ENCODE measurements around the gene NCOA3.
"Not testable (repeated sequence)": the region's sequence is repeated elsewhere in the genome, so short reads cannot be mapped to it uniquely, and the experiment has no call there.

The NCOA3 gene

DNA sequence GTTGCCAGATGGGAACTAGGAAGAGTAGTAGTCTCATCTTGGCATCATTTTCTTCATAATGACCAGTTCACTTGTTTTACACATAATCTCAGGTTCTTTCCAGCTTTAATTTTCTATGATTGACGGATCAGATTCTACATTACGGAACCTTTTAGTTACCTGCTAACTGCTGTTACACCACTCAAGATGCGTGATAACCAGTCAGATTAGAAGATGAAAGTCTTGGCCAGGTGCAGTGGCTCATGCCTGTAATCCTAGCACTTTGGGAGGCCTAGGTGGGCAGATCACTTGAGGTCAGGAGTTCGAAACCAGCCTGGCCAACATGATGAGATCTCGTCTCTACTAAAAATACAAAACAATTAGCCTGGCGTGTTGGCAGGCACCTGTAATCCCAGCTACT lies 92.5 kb downstream of the NCOA3 start:
- H4K8ac ChIP-seq (ENCODE audit: low read depth, low read length): no peak overlapping the region

DNA sequence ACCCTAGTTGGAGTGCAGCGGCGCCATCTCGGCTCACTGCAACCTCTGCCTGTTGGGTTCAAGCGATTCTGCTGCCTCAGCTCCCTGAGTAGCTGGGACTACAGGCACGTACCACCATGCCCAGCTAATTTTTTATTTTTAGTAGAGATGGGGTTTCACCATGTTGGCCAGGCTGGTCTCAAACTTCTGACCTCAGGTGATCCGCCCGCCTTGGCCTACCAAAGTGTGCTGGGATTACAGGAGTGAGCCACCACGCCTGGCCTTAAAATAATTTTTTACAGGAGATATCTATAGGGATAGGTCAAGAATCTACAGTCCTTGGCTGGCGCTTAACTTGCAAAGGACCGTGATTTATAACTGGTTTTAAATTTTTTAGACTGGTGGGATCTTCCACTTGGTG lies 93.5 kb downstream of the NCOA3 start:
- not testable (repeated sequence) for H3K18ac ChIP-seq (ENCODE audit: low read length); H3K27me3 ChIP-seq (ENCODE audit: insufficient read depth, low read length, poor library complexity); H2AK5ac ChIP-seq (ENCODE audit: low read length); H3K23ac ChIP-seq (ENCODE audit: low read length); H3K9ac ChIP-seq (ENCODE audit: low read length); H3K4ac ChIP-seq (ENCODE audit: low read depth, low read length); H4K8ac ChIP-seq (ENCODE audit: low read depth, low read length); H3K79me2 ChIP-seq (ENCODE audit: control insufficient read depth, insufficient read depth, low read length); H2BK15ac ChIP-seq (replicated peaks; ENCODE audit: low read depth); H2BK5ac ChIP-seq (ENCODE audit: low read length); DNase-seq; H3K79me1 ChIP-seq (ENCODE audit: low read length); H3K4me1 ChIP-seq (ENCODE audit: control insufficient read depth, low read depth, low read length); H3K4me3 ChIP-seq (ENCODE audit: low read length); H3K4me2 ChIP-seq (ENCODE audit: low read length); H3K56ac ChIP-seq (ENCODE audit: low read length); H3K36me3 ChIP-seq (ENCODE audit: control insufficient read depth, insufficient read depth, low read length); H2BK120ac ChIP-seq (ENCODE audit: low read depth, low read length); H3K27ac ChIP-seq (ENCODE audit: low read depth, low read length); H4K5ac ChIP-seq (ENCODE audit: low read length)
- WGBS (ENCODE audit: extremely low coverage, insufficient coverage, low lambda C conversion rate): no CpG with 5 or more reads among the region's 10 CpGs

More for the DNA sequence above, 92.5 kb downstream of the NCOA3 start:
- Histone ChIP-seq H4K5ac (ENCODE audit: low read length) (no peak overlapping the region), H2BK120ac (ENCODE audit: low read depth, low read length) (no peak overlapping the region), H3K4me2 (ENCODE audit: low read length) (no peak overlapping the region), H3K9ac (ENCODE audit: low read length) (no peak overlapping the region), H2AK5ac (ENCODE audit: low read length) (no peak overlapping the region), H3K36me3 (ENCODE audit: control insufficient read depth, insufficient read depth, low read length) (no peaks in the 10 kb centered on the region), H3K56ac (ENCODE audit: low read length) (no peak overlapping the region), H3K79me2 (ENCODE audit: control insufficient read depth, insufficient read depth, low read length) (no peaks in the 10 kb centered on the region), H3K27ac (ENCODE audit: low read depth, low read length) (no peak overlapping the region), H2BK15ac (replicated peaks; ENCODE audit: low read depth) (no peak overlapping the region), H3K23ac (ENCODE audit: low read length) (no peak overlapping the region), H3K4ac (ENCODE audit: low read depth, low read length) (no peak overlapping the region), H3K4me1 (ENCODE audit: control insufficient read depth, low read depth, low read length) (no peaks in the 10 kb centered on the region), H3K4me3 (ENCODE audit: low read length) (no peak overlapping the region), H3K79me1 (ENCODE audit: low read length) (no peaks in the 10 kb centered on the region), H3K27me3 (ENCODE audit: insufficient read depth, low read length, poor library complexity) (no peaks in the 10 kb centered on the region), H2BK5ac (ENCODE audit: low read length) (no peak overlapping the region), H3K18ac (ENCODE audit: low read length) (no peak overlapping the region)
- no peak for DNase-seq
- WGBS (ENCODE audit: extremely low coverage, insufficient coverage, low lambda C conversion rate): no CpG with 5 or more reads among the region's 6 CpGs

DNA sequence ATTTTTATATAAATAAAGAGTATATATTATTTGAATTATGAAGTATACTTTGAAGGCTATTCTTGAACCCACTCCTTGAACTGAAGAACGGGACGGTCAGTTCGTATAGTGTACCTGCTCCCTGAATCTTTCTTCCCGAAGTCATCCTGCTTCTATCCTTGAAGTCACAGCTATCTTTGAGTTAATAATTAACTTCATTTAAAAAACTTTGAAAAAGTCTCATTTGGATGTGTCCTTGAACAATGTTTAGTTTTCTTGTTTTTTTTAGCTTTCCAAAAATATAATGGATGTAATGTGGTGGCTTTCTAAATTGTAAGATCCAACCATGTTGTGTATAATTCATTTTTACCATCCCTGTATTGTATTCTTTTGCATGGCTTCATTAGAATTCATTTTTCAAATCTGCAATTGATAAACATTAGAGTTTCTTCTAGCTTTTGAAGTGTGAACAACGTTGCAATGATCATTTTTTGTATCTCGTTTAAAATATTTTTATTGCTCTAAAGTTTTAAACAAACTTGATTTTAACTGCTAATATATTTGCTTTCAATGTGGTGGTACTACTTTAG lies 94.4 kb downstream of the NCOA3 start:
- no peak overlapping the region for H4K8ac ChIP-seq (ENCODE audit: low read depth, low read length)
- H2BK5ac ChIP-seq (ENCODE audit: low read length): no peak overlapping the region
- H3K4me1 ChIP-seq (ENCODE audit: control insufficient read depth, low read depth, low read length): no peaks in the 10 kb centered on the region
- no peak overlapping the region for H3K27ac ChIP-seq (ENCODE audit: low read depth, low read length)
- DNase-seq: no peak
- H3K36me3 ChIP-seq (ENCODE audit: control insufficient read depth, insufficient read depth, low read length): no peaks in the 10 kb centered on the region
- no peak overlapping the region for H3K4me2 ChIP-seq (ENCODE audit: low read length)
- H3K79me2 ChIP-seq (ENCODE audit: control insufficient read depth, insufficient read depth, low read length): no peaks in the 10 kb centered on the region
- no peak overlapping the region for H3K4me3 ChIP-seq (ENCODE audit: low read length)
- H3K9ac ChIP-seq (ENCODE audit: low read length): no peak overlapping the region
- no peak overlapping the region for H3K23ac ChIP-seq (ENCODE audit: low read length)
- no peak overlapping the region for H3K56ac ChIP-seq (ENCODE audit: low read length)
- H3K27me3 ChIP-seq (ENCODE audit: insufficient read depth, low read length, poor library complexity): no peaks in the 10 kb centered on the region
- no CpG with 5 or more reads among the region's 6 CpGs for WGBS (ENCODE audit: extremely low coverage, insufficient coverage, low lambda C conversion rate)
- H2AK5ac ChIP-seq (ENCODE audit: low read length): no peak overlapping the region
- H3K79me1 ChIP-seq (ENCODE audit: low read length): no peaks in the 10 kb centered on the region
- H2BK120ac ChIP-seq (ENCODE audit: low read depth, low read length): no peak overlapping the region
- no peak overlapping the region for H2BK15ac ChIP-seq (replicated peaks; ENCODE audit: low read depth)
- H3K4ac ChIP-seq (ENCODE audit: low read depth, low read length): no peak overlapping the region
- no peak overlapping the region for H3K18ac ChIP-seq (ENCODE audit: low read length)
- H4K5ac ChIP-seq (ENCODE audit: low read length): no peak overlapping the region

DNA sequence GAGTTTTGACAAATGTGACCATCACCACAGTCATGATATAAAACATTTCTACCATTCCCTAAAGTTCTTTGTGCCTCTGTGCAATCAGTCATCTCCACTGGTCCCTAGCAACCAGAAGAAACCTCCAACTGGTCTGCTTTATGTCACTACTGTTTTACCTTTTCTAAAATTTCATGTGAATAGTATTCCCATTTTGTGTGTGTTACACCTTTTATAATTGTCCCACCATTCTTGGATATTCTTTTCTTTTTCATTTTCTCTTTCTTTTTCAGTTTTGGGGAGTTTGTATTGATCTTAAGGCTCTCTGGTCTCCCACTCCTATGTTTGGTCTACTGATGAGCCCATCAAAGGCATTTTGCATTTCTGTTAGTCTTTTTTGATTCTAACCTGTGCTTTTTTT lies 95.4 kb downstream of the NCOA3 start:
- no peak for DNase-seq
- H3K4me3 ChIP-seq (ENCODE audit: low read length): no peak overlapping the region
- H3K4me2 ChIP-seq (ENCODE audit: low read length): no peak overlapping the region
- H4K8ac ChIP-seq (ENCODE audit: low read depth, low read length): no peak overlapping the region
- no peaks in the 10 kb centered on the region for H3K27me3 ChIP-seq (ENCODE audit: insufficient read depth, low read length, poor library complexity)
- H3K79me2 ChIP-seq (ENCODE audit: control insufficient read depth, insufficient read depth, low read length): no peaks in the 10 kb centered on the region
- no peak overlapping the region for H3K4ac ChIP-seq (ENCODE audit: low read depth, low read length)
- H2BK5ac ChIP-seq (ENCODE audit: low read length): no peak overlapping the region
- no peak overlapping the region for H2BK15ac ChIP-seq (replicated peaks; ENCODE audit: low read depth)
- H3K4me1 ChIP-seq (ENCODE audit: control insufficient read depth, low read depth, low read length): no peaks in the 10 kb centered on the region
- H3K27ac ChIP-seq (ENCODE audit: low read depth, low read length): no peak overlapping the region
- H2BK120ac ChIP-seq (ENCODE audit: low read depth, low read length): no peak overlapping the region
- H3K79me1 ChIP-seq (ENCODE audit: low read length): no peaks in the 10 kb centered on the region
- no peak overlapping the region for H3K9ac ChIP-seq (ENCODE audit: low read length)
- H4K5ac ChIP-seq (ENCODE audit: low read length): no peak overlapping the region
- no peaks in the 10 kb centered on the region for H3K36me3 ChIP-seq (ENCODE audit: control insufficient read depth, insufficient read depth, low read length)
- no peak overlapping the region for H3K23ac ChIP-seq (ENCODE audit: low read length)
- H2AK5ac ChIP-seq (ENCODE audit: low read length): no peak overlapping the region
- no peak overlapping the region for H3K18ac ChIP-seq (ENCODE audit: low read length)
- H3K56ac ChIP-seq (ENCODE audit: low read length): no peak overlapping the region

DNA sequence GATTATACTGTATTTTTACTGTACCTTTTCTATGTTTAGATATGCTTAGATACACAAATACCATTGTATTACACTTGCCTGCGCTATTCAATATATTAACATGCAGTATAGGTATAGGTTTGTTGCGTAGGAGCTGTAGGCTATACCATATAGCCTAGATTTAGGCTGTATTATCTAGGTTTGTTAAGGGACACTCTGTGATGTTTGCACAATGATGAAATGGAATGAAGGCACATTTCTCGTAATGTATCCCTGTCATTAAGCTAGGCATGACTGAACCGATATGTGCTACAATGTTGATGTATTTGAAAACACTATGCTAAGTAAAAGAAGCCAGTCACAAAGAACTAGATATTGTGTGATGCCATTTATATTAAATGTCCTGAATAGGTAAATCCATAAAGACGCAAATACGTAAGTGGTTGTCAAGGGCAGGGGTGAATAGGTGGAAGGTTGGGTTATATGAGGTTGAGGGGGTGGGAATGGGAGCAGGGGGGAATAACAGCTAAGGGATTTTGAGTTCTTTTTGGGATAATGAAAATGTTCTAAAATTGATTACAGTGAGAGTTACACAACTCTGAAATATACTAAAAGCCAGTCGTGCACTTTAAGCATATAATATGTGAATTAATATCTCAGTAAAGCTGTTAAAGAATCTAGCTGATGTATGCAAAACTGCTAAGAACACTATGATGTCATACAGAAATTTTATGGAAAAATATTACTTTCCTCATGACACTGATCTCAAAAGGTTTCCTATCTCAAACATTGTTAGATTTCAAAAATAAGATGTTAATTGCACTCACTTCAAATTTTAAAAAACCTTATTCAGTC lies 97.4 kb downstream of the NCOA3 start:
- no peak overlapping the region for H3K27ac ChIP-seq (ENCODE audit: low read depth, low read length)
- H2AK5ac ChIP-seq (ENCODE audit: low read length): no peak overlapping the region
- no peak overlapping the region for H2BK120ac ChIP-seq (ENCODE audit: low read depth, low read length)
- H3K4me2 ChIP-seq (ENCODE audit: low read length): no peak overlapping the region
- no peak overlapping the region for H3K4ac ChIP-seq (ENCODE audit: low read depth, low read length)
- H3K79me1 ChIP-seq (ENCODE audit: low read length): peaks cover 3% of the 10 kb centered on the region
- DNase-seq: no peak
- no peaks in the 10 kb centered on the region for H3K79me2 ChIP-seq (ENCODE audit: control insufficient read depth, insufficient read depth, low read length)
- H2BK5ac ChIP-seq (ENCODE audit: low read length): no peak overlapping the region
- no peak overlapping the region for H3K56ac ChIP-seq (ENCODE audit: low read length)
- H4K8ac ChIP-seq (ENCODE audit: low read depth, low read length): no peak overlapping the region
- H4K5ac ChIP-seq (ENCODE audit: low read length): no peak overlapping the region
- no peaks in the 10 kb centered on the region for H3K4me1 ChIP-seq (ENCODE audit: control insufficient read depth, low read depth, low read length)
- H3K36me3 ChIP-seq (ENCODE audit: control insufficient read depth, insufficient read depth, low read length): no peaks in the 10 kb centered on the region
- H3K18ac ChIP-seq (ENCODE audit: low read length): no peak overlapping the region
- no peaks in the 10 kb centered on the region for H3K27me3 ChIP-seq (ENCODE audit: insufficient read depth, low read length, poor library complexity)
- no peak overlapping the region for H2BK15ac ChIP-seq (replicated peaks; ENCODE audit: low read depth)
- H3K4me3 ChIP-seq (ENCODE audit: low read length): no peak overlapping the region
- H3K9ac ChIP-seq (ENCODE audit: low read length): no peak overlapping the region
- no peak overlapping the region for H3K23ac ChIP-seq (ENCODE audit: low read length)
- WGBS (ENCODE audit: extremely low coverage, insufficient coverage, low lambda C conversion rate): 100% methylated on average over 2 of the region's 7 CpGs

Measured in mesendoderm (in vitro differentiated cells).